Measurements from ENCODE around the gene CARD18. TPM values are rescaled to one million over a fixed set of nuclear protein-coding genes. Genes with fewer than 3 reads are reported as not detected.

The CARD18 gene
- not detected for total RNA-seq

DNA sequence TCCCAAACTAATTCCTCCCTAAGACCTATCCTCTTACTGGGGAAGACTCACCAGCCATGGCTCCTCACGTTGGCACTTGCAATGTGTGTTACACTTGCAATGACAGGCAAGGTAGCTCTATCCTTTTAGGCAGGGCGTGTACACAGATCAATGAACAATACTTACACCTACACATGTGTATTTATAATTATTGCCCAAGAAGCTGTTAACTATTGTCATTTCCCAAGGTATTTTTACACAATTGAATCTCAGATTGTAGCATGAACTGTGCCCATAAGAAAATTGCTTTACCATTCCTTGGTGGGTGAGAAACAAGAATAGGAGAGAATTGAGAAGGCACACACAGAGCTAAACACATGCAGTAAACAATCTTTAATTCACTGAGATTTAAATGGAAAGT is at the start of gene CARD18:
TSS of gene CARD18 (minus strand) at position 101 of the 400 bp plus-strand sequence. CDS start at position 58, 43 bp downstream.
- no peak for DNase-seq
- Mint-ChIP-seq H3K9me3 (no peaks in the 10 kb centered on the region), H3K4me3 (no peak within 1 kb of the TSS), H3K4me1 (no peaks in the 10 kb centered on the region), H3K27ac (no peak within 1 kb of the TSS), H3K36me3 (ENCODE audit: low read depth) (no peaks in the 10 kb centered on the region), H3K27me3 (peaks cover 14% of the 10 kb centered on the region)
- ChIA-PET POLR2A (no interaction called here), CTCF (no interaction called here)

- CTCF ChIA-PET: no interaction called here
- DNase-seq: no peak
- Mint-ChIP-seq H3K4me1 (no peaks in the 10 kb centered on the region), H3K9me3 (no peaks in the 10 kb centered on the region), H3K4me3 (no peak overlapping the region), H3K27ac (no peak overlapping the region), H3K27me3 (peaks cover 12% of the 10 kb centered on the region), H3K36me3 (ENCODE audit: low read depth) (no peaks in the 10 kb centered on the region)
- POLR2A ChIA-PET: no interaction called here
Observed at GRCh38 chr11:105183987-105184386, 44.4 kb upstream of the CARD18 start.

GRCh38 chr11:105183426-105183825 is 43.9 kb upstream of the CARD18 start:
- CTCF ChIA-PET: no interaction called here
- no peaks in the 10 kb centered on the region for H3K4me1 Mint-ChIP-seq
- no peak overlapping the region for H3K27ac Mint-ChIP-seq
- H3K9me3 Mint-ChIP-seq: no peaks in the 10 kb centered on the region
- no peaks in the 10 kb centered on the region for H3K36me3 Mint-ChIP-seq (ENCODE audit: low read depth)
- no peak for DNase-seq
- peaks cover 12% of the 10 kb centered on the region for H3K27me3 Mint-ChIP-seq
- POLR2A ChIA-PET: no interaction called here
- H3K4me3 Mint-ChIP-seq: no peak overlapping the region

- H3K9me3 Mint-ChIP-seq: no peaks in the 10 kb centered on the region
- CTCF ChIA-PET: no interaction called here
- H3K36me3 Mint-ChIP-seq (ENCODE audit: low read depth): no peaks in the 10 kb centered on the region
- no peak for DNase-seq
- H3K4me1 Mint-ChIP-seq: no peaks in the 10 kb centered on the region
- POLR2A ChIA-PET: no interaction called here
- H3K4me3 Mint-ChIP-seq: no peak overlapping the region
- no peak overlapping the region for H3K27ac Mint-ChIP-seq
- H3K27me3 Mint-ChIP-seq: peaks cover 9% of the 10 kb centered on the region
Observed at GRCh38 chr11:105181521-105181920, 42.0 kb upstream of the CARD18 start.

DNA sequence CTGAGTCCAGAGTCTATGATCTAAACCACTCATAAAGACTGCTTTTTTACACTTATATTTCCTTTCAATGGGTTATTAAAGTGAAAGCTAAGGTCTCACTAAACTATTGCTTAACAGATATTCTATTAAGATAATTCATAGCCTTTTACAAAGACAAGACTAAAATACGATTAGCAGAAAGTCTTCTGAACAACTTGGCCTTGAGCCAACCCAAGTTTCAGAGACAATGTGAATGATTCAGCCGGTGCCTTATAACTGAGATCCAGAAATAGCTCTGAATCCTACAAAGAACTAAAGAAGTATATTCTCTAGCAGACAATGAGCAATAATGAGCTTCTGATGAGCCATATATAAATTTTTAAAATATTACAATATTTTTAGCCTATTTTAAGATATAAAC is 41.5 kb upstream of the CARD18 start:
- ChIA-PET CTCF (no interaction called here), POLR2A (no interaction called here)
- DNase-seq: no peak
- Mint-ChIP-seq H3K4me3 (no peak overlapping the region), H3K27me3 (peaks cover 9% of the 10 kb centered on the region), H3K9me3 (no peaks in the 10 kb centered on the region), H3K27ac (no peak overlapping the region), H3K4me1 (no peaks in the 10 kb centered on the region), H3K36me3 (ENCODE audit: low read depth) (no peaks in the 10 kb centered on the region)

DNA sequence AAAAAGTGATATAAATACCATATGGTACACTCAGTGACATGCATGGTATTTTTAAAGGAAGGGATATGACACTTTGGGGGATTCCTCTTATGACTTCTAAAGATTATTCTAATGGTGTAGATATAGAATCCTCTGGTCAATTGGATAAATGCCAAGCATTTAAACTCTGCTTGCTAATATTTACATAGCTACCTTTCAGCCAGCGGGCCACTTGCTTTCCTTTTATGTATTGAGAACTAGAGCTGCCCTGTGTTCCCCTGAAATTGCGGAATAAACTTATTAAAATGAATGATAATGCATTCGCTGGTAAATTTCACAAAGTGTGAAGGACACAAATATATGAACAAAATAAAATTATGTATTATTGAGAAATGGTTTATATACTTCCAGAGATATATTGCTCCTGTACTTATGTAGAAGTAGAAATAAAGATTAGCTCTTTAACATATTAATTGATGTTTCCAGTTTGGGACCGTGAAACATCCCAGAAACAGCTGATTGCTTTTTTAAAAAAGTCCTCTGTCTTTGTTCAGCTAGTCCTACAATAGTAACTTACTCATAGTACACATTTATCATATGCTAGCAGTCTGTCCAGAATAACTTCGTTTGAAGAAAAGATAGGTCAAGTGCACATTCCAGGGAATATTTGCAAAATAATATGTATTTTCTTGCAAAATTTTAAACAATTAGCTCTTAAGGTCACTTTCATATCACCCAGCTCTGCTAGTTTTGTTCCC is 40.1 kb upstream of the CARD18 start:
- ChIA-PET POLR2A (no interaction called here), CTCF (interaction anchor here (0.6 kb wide), 1 partner anchor 15 kb away, joined by 4 read pairs; no protein-coding TSS in a partner anchor)
- H3K27ac Mint-ChIP-seq: no peak overlapping the region
- peaks cover 9% of the 10 kb centered on the region for H3K27me3 Mint-ChIP-seq
- no peak for DNase-seq
- H3K4me3 Mint-ChIP-seq: no peak overlapping the region
- no peaks in the 10 kb centered on the region for H3K4me1 Mint-ChIP-seq
- H3K9me3 Mint-ChIP-seq: no peaks in the 10 kb centered on the region
- H3K36me3 Mint-ChIP-seq (ENCODE audit: low read depth): no peaks in the 10 kb centered on the region

- DNase-seq: no peak
- Mint-ChIP-seq H3K4me1 (no peaks in the 10 kb centered on the region), H3K27ac (no peak overlapping the region), H3K4me3 (no peak overlapping the region), H3K36me3 (ENCODE audit: low read depth) (no peaks in the 10 kb centered on the region), H3K27me3 (peaks cover 9% of the 10 kb centered on the region), H3K9me3 (peaks cover 2% of the 10 kb centered on the region)
- ChIA-PET POLR2A (no interaction called here), CTCF (no interaction called here)
Observed at GRCh38 chr11:105177658-105178057, 38.1 kb upstream of the CARD18 start.

GRCh38 chr11:105168457-105168856 is 28.9 kb upstream of the CARD18 start:
- H3K27ac Mint-ChIP-seq: no peak overlapping the region

GRCh38 chr11:105167244-105167643 is 27.7 kb upstream of the CARD18 start:
- POLR2A ChIA-PET: no interaction called here
- no peaks in the 10 kb centered on the region for H3K4me1 Mint-ChIP-seq
- H3K36me3 Mint-ChIP-seq (ENCODE audit: low read depth): no peaks in the 10 kb centered on the region
- no peak for DNase-seq
- H3K9me3 Mint-ChIP-seq: no peaks in the 10 kb centered on the region
- H3K4me3 Mint-ChIP-seq: no peak overlapping the region
- no peak overlapping the region for H3K27ac Mint-ChIP-seq
- CTCF ChIA-PET: no interaction called here
- peaks cover 3% of the 10 kb centered on the region for H3K27me3 Mint-ChIP-seq

More at GRCh38 chr11:105168457-105168856, 28.9 kb upstream of the CARD18 start:
- H3K27me3 Mint-ChIP-seq: peaks cover 3% of the 10 kb centered on the region
- ChIA-PET POLR2A (no interaction called here), CTCF (no interaction called here)
- no peak overlapping the region for H3K4me3 Mint-ChIP-seq
- no peaks in the 10 kb centered on the region for H3K36me3 Mint-ChIP-seq (ENCODE audit: low read depth)
- peaks cover 2% of the 10 kb centered on the region for H3K9me3 Mint-ChIP-seq
- no peaks in the 10 kb centered on the region for H3K4me1 Mint-ChIP-seq
- no peak for DNase-seq

- no peak overlapping the region for H3K4me3 Mint-ChIP-seq
Observed at GRCh38 chr11:105164208-105164607, 24.6 kb upstream of the CARD18 start.

DNA sequence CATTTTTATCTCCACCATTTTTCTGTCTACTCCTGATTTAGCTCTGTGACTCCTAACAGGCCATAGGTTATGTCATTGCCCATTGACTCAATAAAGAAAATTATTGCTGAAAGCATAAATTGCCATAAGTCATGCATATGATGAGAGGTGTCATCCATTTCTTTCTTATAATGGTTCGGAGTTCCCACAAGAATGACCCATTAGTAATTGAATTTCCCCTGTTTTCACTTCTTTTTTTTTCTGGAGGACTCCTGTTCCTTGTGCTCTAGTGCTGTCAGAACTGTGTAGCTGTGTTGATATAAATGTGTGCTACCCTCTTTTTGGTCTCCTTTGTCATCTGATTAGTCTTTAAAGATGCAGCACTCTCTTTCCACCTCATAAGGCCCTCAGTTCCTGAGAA is 22.9 kb upstream of the CARD18 start:
- no peaks in the 10 kb centered on the region for H3K9me3 Mint-ChIP-seq
- H3K27ac Mint-ChIP-seq: no peak overlapping the region
- DNase-seq: no peak
- ChIA-PET POLR2A (no interaction called here), CTCF (no interaction called here)
- H3K4me1 Mint-ChIP-seq: no peaks in the 10 kb centered on the region
- no peak overlapping the region for H3K4me3 Mint-ChIP-seq
- H3K36me3 Mint-ChIP-seq (ENCODE audit: low read depth): no peaks in the 10 kb centered on the region
- peaks cover 3% of the 10 kb centered on the region for H3K27me3 Mint-ChIP-seq

More at GRCh38 chr11:105164208-105164607, 24.6 kb upstream of the CARD18 start:
- H3K4me1 Mint-ChIP-seq: no peaks in the 10 kb centered on the region
- peaks cover 3% of the 10 kb centered on the region for H3K27me3 Mint-ChIP-seq
- H3K27ac Mint-ChIP-seq: no peak overlapping the region
- no peaks in the 10 kb centered on the region for H3K9me3 Mint-ChIP-seq
- H3K36me3 Mint-ChIP-seq (ENCODE audit: low read depth): no peaks in the 10 kb centered on the region
- ChIA-PET POLR2A (no interaction called here), CTCF (interaction anchor here (0.6 kb wide), 1 partner anchor 208 kb away, joined by 3 read pairs; no protein-coding TSS in a partner anchor)
- no peak for DNase-seq

- H3K27ac Mint-ChIP-seq: no peak overlapping the region
- DNase-seq: no peak
- H3K4me3 Mint-ChIP-seq: no peak overlapping the region
- no peaks in the 10 kb centered on the region for H3K27me3 Mint-ChIP-seq
- ChIA-PET POLR2A (no interaction called here), CTCF (no interaction called here)
- no peaks in the 10 kb centered on the region for H3K36me3 Mint-ChIP-seq (ENCODE audit: low read depth)
- H3K4me1 Mint-ChIP-seq: no peaks in the 10 kb centered on the region
- H3K9me3 Mint-ChIP-seq: no peaks in the 10 kb centered on the region
Observed at GRCh38 chr11:105158436-105158835, 18.9 kb upstream of the CARD18 start.

GRCh38 chr11:105156720-105157119 is 17.2 kb upstream of the CARD18 start:
- no peak for DNase-seq
- POLR2A ChIA-PET: no interaction called here
- Mint-ChIP-seq H3K27ac (no peak overlapping the region), H3K9me3 (no peaks in the 10 kb centered on the region), H3K4me3 (no peak overlapping the region), H3K36me3 (ENCODE audit: low read depth) (no peaks in the 10 kb centered on the region), H3K4me1 (no peaks in the 10 kb centered on the region), H3K27me3 (no peaks in the 10 kb centered on the region)
- CTCF ChIA-PET: no interaction called here

DNA sequence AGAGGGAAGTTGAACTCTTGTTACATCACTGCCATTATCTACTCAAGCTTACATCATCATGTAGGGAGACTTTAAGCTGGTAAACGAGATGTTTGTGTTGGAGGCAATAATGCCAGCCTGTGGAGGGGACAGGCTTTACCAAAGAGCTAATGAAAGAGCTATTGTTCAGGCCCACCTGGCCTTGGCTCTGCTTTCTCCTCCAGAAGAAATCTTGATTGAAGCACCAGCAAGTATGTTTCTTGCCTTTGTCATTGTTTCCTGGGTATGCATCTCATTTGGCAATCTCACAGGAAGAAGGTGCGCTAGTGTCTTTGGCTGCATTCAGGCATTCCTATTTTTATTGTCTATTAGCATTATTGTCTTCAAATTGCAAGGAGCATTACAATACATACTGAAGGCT is 16.7 kb upstream of the CARD18 start:
- Mint-ChIP-seq H3K4me1 (no peaks in the 10 kb centered on the region), H3K27me3 (no peaks in the 10 kb centered on the region), H3K9me3 (no peaks in the 10 kb centered on the region), H3K36me3 (ENCODE audit: low read depth) (no peaks in the 10 kb centered on the region), H3K4me3 (no peak overlapping the region), H3K27ac (no peak overlapping the region)
- no peak for DNase-seq
- ChIA-PET CTCF (no interaction called here), POLR2A (no interaction called here)
